ENCODE results near the gene SNORC.

DNA sequence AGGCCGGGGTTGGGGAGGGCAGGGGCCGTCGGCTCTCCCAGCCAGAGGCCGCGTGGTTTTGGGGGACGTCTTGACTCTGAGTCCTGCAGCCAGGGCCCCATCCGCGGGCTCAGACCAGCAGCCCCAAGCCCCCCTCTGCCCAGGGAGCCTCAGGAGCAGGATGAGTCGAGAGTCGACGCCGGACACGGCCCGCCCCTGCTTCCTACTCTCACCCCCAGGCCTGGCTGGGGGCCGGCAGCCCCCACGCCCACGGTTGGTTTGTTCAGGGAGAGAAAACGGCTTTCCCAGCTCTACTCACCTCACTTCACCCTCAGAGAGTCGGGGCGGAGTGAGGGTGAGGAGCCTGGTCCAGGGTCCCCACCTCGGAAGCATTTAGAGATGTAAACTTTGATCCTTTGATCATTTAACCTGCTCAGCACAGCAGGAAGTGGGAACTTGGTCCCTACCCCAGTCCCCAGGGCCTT lies 6.9 kb downstream of the SNORC start:
- TF ChIP-seq POLR2AphosphoS5 (IDR thresholded peaks at IDR 0.05) (no peak), POLR2A (IDR thresholded peaks at IDR 0.05) (no peak)
- TF ChIP-seq, protein P1, sequence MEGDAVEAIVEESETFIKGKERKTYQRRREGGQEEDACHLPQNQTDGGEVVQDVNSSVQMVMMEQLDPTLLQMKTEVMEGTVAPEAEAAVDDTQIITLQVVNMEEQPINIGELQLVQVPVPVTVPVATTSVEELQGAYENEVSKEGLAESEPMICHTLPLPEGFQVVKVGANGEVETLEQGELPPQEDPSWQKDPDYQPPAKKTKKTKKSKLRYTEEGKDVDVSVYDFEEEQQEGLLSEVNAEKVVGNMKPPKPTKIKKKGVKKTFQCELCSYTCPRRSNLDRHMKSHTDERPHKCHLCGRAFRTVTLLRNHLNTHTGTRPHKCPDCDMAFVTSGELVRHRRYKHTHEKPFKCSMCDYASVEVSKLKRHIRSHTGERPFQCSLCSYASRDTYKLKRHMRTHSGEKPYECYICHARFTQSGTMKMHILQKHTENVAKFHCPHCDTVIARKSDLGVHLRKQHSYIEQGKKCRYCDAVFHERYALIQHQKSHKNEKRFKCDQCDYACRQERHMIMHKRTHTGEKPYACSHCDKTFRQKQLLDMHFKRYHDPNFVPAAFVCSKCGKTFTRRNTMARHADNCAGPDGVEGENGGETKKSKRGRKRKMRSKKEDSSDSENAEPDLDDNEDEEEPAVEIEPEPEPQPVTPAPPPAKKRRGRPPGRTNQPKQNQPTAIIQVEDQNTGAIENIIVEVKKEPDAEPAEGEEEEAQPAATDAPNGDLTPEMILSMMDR (IDR thresholded peaks at IDR 0.05) = no peak
